ENCODE results near the gene CMPK1.
"Not testable (repeated sequence)": the region's sequence is repeated elsewhere in the genome, so short reads cannot be mapped to it uniquely, and the experiment has no call there.

DNA sequence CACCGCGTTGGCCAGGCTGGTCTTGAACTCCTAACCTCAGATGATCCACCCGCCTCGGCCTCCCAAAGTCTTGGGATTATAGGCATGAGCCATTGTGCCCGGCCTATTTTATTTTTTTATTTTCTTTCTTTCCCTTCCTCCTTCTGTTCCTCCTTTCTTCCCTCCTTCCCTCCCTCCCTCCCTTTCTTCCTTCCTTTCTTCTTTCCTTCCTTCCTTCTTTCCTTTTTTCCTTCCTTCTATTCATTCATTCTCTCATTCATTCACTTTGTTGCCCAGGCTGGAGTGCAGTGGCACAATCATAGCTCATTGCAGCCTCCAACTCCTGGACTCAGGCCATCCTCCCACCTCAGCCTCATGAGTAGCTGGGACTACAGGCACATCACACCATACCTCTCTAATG is 13.4 kb downstream of the CMPK1 start:
- TF ChIP-seq, protein P1, sequence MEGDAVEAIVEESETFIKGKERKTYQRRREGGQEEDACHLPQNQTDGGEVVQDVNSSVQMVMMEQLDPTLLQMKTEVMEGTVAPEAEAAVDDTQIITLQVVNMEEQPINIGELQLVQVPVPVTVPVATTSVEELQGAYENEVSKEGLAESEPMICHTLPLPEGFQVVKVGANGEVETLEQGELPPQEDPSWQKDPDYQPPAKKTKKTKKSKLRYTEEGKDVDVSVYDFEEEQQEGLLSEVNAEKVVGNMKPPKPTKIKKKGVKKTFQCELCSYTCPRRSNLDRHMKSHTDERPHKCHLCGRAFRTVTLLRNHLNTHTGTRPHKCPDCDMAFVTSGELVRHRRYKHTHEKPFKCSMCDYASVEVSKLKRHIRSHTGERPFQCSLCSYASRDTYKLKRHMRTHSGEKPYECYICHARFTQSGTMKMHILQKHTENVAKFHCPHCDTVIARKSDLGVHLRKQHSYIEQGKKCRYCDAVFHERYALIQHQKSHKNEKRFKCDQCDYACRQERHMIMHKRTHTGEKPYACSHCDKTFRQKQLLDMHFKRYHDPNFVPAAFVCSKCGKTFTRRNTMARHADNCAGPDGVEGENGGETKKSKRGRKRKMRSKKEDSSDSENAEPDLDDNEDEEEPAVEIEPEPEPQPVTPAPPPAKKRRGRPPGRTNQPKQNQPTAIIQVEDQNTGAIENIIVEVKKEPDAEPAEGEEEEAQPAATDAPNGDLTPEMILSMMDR (conservative IDR thresholded peaks at IDR 0.05; ENCODE audit: low read length), result not testable (repeated sequence)
- not testable (repeated sequence) for TF ChIP-seq EZH2phosphoT487 (IDR thresholded peaks at IDR 0.05; ENCODE audit: borderline replicate concordance)

Data from Loucy (cell line).